HCT116 (cell line): ENCODE results near the gene U2AF2. TPM values are rescaled to one million over a fixed set of nuclear protein-coding genes. Genes with fewer than 3 reads are reported as not detected.

Source experiments
- ATAC-seq: fragments of 200-7000 bp; cut with Tn5 transposase; 2 replicates; pipeline ENCODE4 v1.9.1; 2020; ENCODE audit warnings: mild to moderate bottlenecking, moderate library complexity
- BruUV-seq: library from RNA; stranded (reverse); fragments of 400-500 nt; replicated peaks from 2 replicates; lab custom pipeline; 2021; lab: Mats Ljungman, UMichigan
- CTCF ChIA-PET: fragments of 300-600 bp; sonication (Branson Sonifier 250); formaldehyde crosslinking; loops from one replicate; lab custom pipeline; 2021; ENCODE audit warnings: antibody characterized with exemption; lab: Charles Lee
- POLR2A ChIA-PET: fragments of 300-600, 350-600 bp; sonication (Branson Sonifier 250); formaldehyde crosslinking; loops from one replicate; lab custom pipeline; 2021; ENCODE audit warnings: antibody characterized with exemption; lab: Charles Lee
- RAD21 ChIA-PET, 2 experiments: fragments of 300-600 bp; sonication (Branson Sonifier 250); formaldehyde crosslinking; loops; one replicate each; lab custom pipeline; 2023; ENCODE audit warnings: low total read pairs in 2 of 2; ENCODE audit not compliant: uncharacterized antibody in 2 of 2, unreplicated experiment in 2 of 2, low non-redundant PET in 1 of 2; lab: Charles Lee
- DNase-seq: peaks from one replicate; pipeline ENCODE4 v3.0.0-alpha.2; 2010; ENCODE audit warnings: low read depth, low spot score
- H2AFZ ChIP-seq: fragments of 200-600 bp; shearing (Covaris generic), sonication (generic); 2 replicates; pipeline ENCODE4 v1.6.1; 2017; ENCODE audit warnings: low read depth, mixed run types, mixed read lengths, antibody characterized with exemption, low read length; ENCODE audit not compliant: poor library complexity, severe bottlenecking
- H3K27ac ChIP-seq: 2 replicates; pipeline ENCODE4 v1.5.1; 2012; ENCODE audit warnings: low read depth, low read length
- H3K27me3 ChIP-seq: fragments of 200-600 bp; sonication (generic); 2 replicates; pipeline ENCODE4 v1.6.1; 2016; ENCODE audit warnings: mixed run types, low read length, mixed read lengths; ENCODE audit not compliant: insufficient read depth
- H3K36me3 ChIP-seq, 2 experiments: fragments of 200-500 bp in 1 of 2; fragments of 200-600 bp in 1 of 2; sonication (Bioruptor generic) in 1 of 2; sonication (generic) in 1 of 2; 2 replicates each; pipeline versions ENCODE4 v1.5.1 to v1.6.1; 2014 to 2016; ENCODE audit warnings: low read length in 2 of 2, inconsistent platforms in 1 of 2, mixed read lengths in 1 of 2, mixed run types in 1 of 2; ENCODE audit not compliant: insufficient read depth in 2 of 2, control insufficient read depth in 1 of 2
- H3K4me1 ChIP-seq, 2 experiments: fragments of 200-600 bp in 1 of 2; sonication (generic) in 1 of 2; 2 replicates each; pipeline versions ENCODE4 v1.5.1 to v1.6.1; 2012 to 2017; ENCODE audit warnings: low read length in 2 of 2, inconsistent platforms in 1 of 2, mild to moderate bottlenecking in 1 of 2, mixed read lengths in 1 of 2, mixed run types in 1 of 2, moderate library complexity in 1 of 2; ENCODE audit not compliant: insufficient read depth in 2 of 2, control insufficient read depth in 1 of 2
- H3K4me2 ChIP-seq: fragments of 200-600 bp; sonication (generic); 2 replicates; pipeline ENCODE4 v1.6.1; 2017; ENCODE audit warnings: mixed run types, low read length, mixed read lengths
- H3K4me3 ChIP-seq, 2 experiments: fragments of 200-600 bp in 1 of 2; sonication (generic) in 1 of 2; replicated peaks in 1 of 2; 2 replicates each; pipeline ENCODE4 v1.5.1; 2011 to 2016; ENCODE audit warnings: low read length in 2 of 2, control low read depth in 1 of 2, low read depth in 1 of 2, mild to moderate bottlenecking in 1 of 2, mixed read lengths in 1 of 2, mixed run types in 1 of 2
- H3K79me2 ChIP-seq: fragments of 200-600 bp; sonication (generic); 2 replicates; pipeline ENCODE4 v1.6.1; 2017; ENCODE audit warnings: mild to moderate bottlenecking, mixed run types, low read length, moderate library complexity, mixed read lengths; ENCODE audit not compliant: insufficient read depth
- H3K9ac ChIP-seq: fragments of 200-600 bp; sonication (generic); 2 replicates; pipeline ENCODE4 v1.6.1; 2016; ENCODE audit warnings: low read length, mixed read lengths
- H3K9me2 ChIP-seq: fragments of 200-600 bp; sonication (generic), shearing (Covaris generic); 2 replicates; pipeline ENCODE4 v1.6.1; 2017; ENCODE audit warnings: mixed run types, mild to moderate bottlenecking, moderate library complexity; ENCODE audit not compliant: insufficient read depth
- H3K9me3 ChIP-seq, 2 experiments: fragments of 200-500 bp in 1 of 2; fragments of 200-600 bp in 1 of 2; sonication (Bioruptor generic) in 1 of 2; sonication (generic) in 1 of 2; 2 replicates each; pipeline ENCODE4 v1.6.1; 2014 to 2017; ENCODE audit warnings: low read length in 2 of 2, mixed read lengths in 2 of 2, inconsistent platforms in 1 of 2, low read depth in 1 of 2, mild to moderate bottlenecking in 1 of 2, mixed run types in 1 of 2, moderate library complexity in 1 of 2; ENCODE audit not compliant: control insufficient read depth in 1 of 2, insufficient read depth in 1 of 2
- H4K20me1 ChIP-seq: fragments of 200-600 bp; sonication (generic), shearing (Covaris generic); 2 replicates; pipeline ENCODE4 v1.6.1; 2017; ENCODE audit warnings: mixed run types, mild to moderate bottlenecking, moderate library complexity; ENCODE audit not compliant: insufficient read depth
- CEBPB ChIP-seq: IDR thresholded peaks from 2 replicates; pipeline ENCODE4 v1.6.1; 2012; ENCODE audit warnings: low read depth
- CTCF ChIP-seq, 3 experiments: fragments of 200-600 bp in 1 of 3; sonication (generic) in 1 of 3; IDR thresholded peaks in 2 of 3; conservative IDR thresholded peaks in 1 of 3; 2 replicates each; pipeline ENCODE4 v1.5.1; 2012 to 2017; ENCODE audit warnings: low read depth in 2 of 3, low read length in 2 of 3, antibody characterized with exemption in 1 of 3, borderline replicate concordance in 1 of 3, control low read depth in 1 of 3, mild to moderate bottlenecking in 1 of 3, mixed read lengths in 1 of 3, mixed run types in 1 of 3, moderate library complexity in 1 of 3; ENCODE audit not compliant: insufficient read depth in 1 of 3
- EGR1 ChIP-seq: IDR thresholded peaks from 2 replicates; pipeline ENCODE4 v1.6.1; 2012; ENCODE audit warnings: low read depth
- EZH2 ChIP-seq: fragments of 200-600 bp; sonication (generic); IDR thresholded peaks from 2 replicates; pipeline ENCODE4 v1.6.1; 2017; ENCODE audit warnings: antibody characterized with exemption, mixed run types
- EZH2phosphoT487 ChIP-seq: fragments of 200-600 bp; IDR thresholded peaks from 2 replicates; pipeline ENCODE4 v1.6.1; 2018; ENCODE audit warnings: antibody characterized with exemption, borderline replicate concordance
- FOSL1 ChIP-seq: IDR thresholded peaks from 2 replicates; pipeline ENCODE4 v1.6.1; 2012; ENCODE audit warnings: low read depth
- POLR2AphosphoS5 ChIP-seq: IDR thresholded peaks from 2 replicates; pipeline ENCODE4 v1.6.1; 2011; ENCODE audit warnings: mild to moderate bottlenecking, low read depth, low read length, moderate library complexity
- RAD21 ChIP-seq: IDR thresholded peaks from 2 replicates; pipeline ENCODE4 v1.6.1; 2012; ENCODE audit warnings: low read depth, mild to moderate bottlenecking
- SIN3A ChIP-seq: IDR thresholded peaks from 2 replicates; pipeline ENCODE4 v1.6.1; 2012; ENCODE audit warnings: low read depth
- SP1 ChIP-seq: IDR thresholded peaks from 2 replicates; pipeline ENCODE4 v1.6.1; 2012; ENCODE audit warnings: low read depth
- SRF ChIP-seq: IDR thresholded peaks from 2 replicates; pipeline ENCODE4 v1.6.1; 2012; ENCODE audit warnings: low read depth
- ZBTB33 ChIP-seq: IDR thresholded peaks from 2 replicates; pipeline ENCODE4 v1.6.1; 2011; ENCODE audit warnings: mild to moderate bottlenecking, low read length, moderate library complexity; ENCODE audit not compliant: insufficient replicate concordance; ENCODE audit errors: extremely low read depth
- ZFX ChIP-seq: fragments of 450-650 bp; IDR thresholded peaks from 2 replicates; pipeline ENCODE4 v1.6.1; 2017
- ZNF274 ChIP-seq: fragments of 200-500 bp; sonication (Bioruptor generic); IDR thresholded peaks from 2 replicates; pipeline ENCODE4 v1.6.1; 2014; ENCODE audit warnings: mild to moderate bottlenecking, low read depth, low read length, inconsistent platforms
- intact Hi-C: fragments of 100-400 bp; cut with micrococcal nuclease; formaldehyde crosslinking; loops from 2 replicates; pipeline ENCODE4 v1.10.0; 2022
- total RNA-seq: library from RNA; stranded (reverse); gene quantifications from one replicate; pipeline ENCODE4 v1.2.1, GENCODE V29; 2021; ENCODE audit not compliant: unreplicated experiment
- TF ChIP-seq, protein P1 (sequence below): IDR thresholded peaks from 2 replicates; pipeline ENCODE4 v1.6.1; 2012; ENCODE audit warnings: low read depth
- TF ChIP-seq, protein P2 (sequence below): IDR thresholded peaks from 2 replicates; pipeline ENCODE4 v1.6.1; 2012

The U2AF2 gene
- total RNA-seq, 1 experiment from 2014 or later, result 259 TPM

DNA sequence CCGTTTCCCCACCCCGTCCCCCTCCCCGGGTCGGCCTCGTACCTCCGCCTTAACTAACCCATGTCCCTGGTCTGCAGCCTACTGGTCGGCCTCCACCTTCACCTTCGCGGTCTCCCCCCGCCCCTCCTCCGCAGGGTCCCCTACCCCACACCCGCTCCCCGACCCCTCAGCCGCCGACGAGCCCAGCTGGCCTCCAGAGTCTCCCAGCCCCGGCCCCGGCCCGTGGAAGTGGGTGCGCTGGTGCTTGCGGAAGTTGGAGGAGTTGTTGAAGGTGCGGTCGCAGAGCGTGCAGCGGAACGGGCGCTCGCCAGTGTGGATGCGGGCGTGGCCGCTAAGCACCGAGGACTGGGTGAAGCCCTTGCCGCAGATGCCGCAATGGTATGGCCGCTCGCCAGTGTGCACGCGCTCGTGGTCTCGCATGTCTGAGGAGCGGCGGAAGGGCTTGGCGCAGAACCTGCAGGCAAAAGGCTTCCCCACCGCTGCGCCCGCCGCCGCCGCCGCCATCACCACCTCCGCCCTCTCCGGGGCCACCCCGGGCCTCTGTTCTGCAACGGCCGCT, 33.1 kb upstream of the U2AF2 start:
- ChIA-PET RAD21 (no interaction called here), CTCF (no interaction called here), POLR2A (no interaction called here)
- ATAC-seq (no peak), DNase-seq (no peak)
- Histone ChIP-seq H4K20me1 (no peaks in the 10 kb centered on the region), H3K79me2 (no peaks in the 10 kb centered on the region), H3K4me2 (no peak overlapping the region), H3K9me3 (no peaks in the 10 kb centered on the region), H3K4me3 (no peak overlapping the region), H3K9me2 (no peaks in the 10 kb centered on the region), H3K4me1 (peaks cover 8 to 14% of the 10 kb centered on the region in 2 experiments; a peak in 3 of 4 replicates), H3K9ac (no peak overlapping the region), H3K27me3 (no peaks in the 10 kb centered on the region), H2AFZ (no peak overlapping the region), H3K36me3 (peaks cover 0 to 6% of the 10 kb centered on the region in 2 experiments; a peak in 1 of 4 replicates), H3K27ac (no peak overlapping the region)
- intact Hi-C loops, result no loop called here
- BruUV-seq, result no TSS peak
- no peak for TF ChIP-seq SRF
- TF ChIP-seq CTCF (IDR thresholded peaks at IDR 0.05 in 2 of 3, conservative IDR thresholded peaks at IDR 0.05 in 1 of 3; ENCODE audit: borderline replicate concordance in 1 of 3, insufficient read depth in 1 of 3, low read depth in 2 of 3, low read length in 2 of 3), result no peak
- TF ChIP-seq SIN3A, result no peak
- no peak for TF ChIP-seq ZBTB33
- no peak for TF ChIP-seq EGR1
- no peak for TF ChIP-seq SP1
- no peak for TF ChIP-seq EZH2
- TF ChIP-seq, protein P1, sequence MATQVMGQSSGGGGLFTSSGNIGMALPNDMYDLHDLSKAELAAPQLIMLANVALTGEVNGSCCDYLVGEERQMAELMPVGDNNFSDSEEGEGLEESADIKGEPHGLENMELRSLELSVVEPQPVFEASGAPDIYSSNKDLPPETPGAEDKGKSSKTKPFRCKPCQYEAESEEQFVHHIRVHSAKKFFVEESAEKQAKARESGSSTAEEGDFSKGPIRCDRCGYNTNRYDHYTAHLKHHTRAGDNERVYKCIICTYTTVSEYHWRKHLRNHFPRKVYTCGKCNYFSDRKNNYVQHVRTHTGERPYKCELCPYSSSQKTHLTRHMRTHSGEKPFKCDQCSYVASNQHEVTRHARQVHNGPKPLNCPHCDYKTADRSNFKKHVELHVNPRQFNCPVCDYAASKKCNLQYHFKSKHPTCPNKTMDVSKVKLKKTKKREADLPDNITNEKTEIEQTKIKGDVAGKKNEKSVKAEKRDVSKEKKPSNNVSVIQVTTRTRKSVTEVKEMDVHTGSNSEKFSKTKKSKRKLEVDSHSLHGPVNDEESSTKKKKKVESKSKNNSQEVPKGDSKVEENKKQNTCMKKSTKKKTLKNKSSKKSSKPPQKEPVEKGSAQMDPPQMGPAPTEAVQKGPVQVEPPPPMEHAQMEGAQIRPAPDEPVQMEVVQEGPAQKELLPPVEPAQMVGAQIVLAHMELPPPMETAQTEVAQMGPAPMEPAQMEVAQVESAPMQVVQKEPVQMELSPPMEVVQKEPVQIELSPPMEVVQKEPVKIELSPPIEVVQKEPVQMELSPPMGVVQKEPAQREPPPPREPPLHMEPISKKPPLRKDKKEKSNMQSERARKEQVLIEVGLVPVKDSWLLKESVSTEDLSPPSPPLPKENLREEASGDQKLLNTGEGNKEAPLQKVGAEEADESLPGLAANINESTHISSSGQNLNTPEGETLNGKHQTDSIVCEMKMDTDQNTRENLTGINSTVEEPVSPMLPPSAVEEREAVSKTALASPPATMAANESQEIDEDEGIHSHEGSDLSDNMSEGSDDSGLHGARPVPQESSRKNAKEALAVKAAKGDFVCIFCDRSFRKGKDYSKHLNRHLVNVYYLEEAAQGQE, result no peak
- no peak for TF ChIP-seq ZNF274
- TF ChIP-seq EZH2phosphoT487, result no peak
- no peak for TF ChIP-seq ZFX
- TF ChIP-seq POLR2AphosphoS5, result no peak
- TF ChIP-seq FOSL1, result no peak
- TF ChIP-seq CEBPB, result no peak
- no peak for TF ChIP-seq RAD21
- TF ChIP-seq, protein P2, sequence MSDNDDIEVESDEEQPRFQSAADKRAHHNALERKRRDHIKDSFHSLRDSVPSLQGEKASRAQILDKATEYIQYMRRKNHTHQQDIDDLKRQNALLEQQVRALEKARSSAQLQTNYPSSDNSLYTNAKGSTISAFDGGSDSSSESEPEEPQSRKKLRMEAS, result no peak
